Natural killer cell (primary cell): ENCODE measurements around the gene ZDHHC11. TPM values are rescaled to one million over a fixed set of nuclear protein-coding genes. Genes with fewer than 3 reads are reported as not detected.
"Not testable (repeated sequence)": the region's sequence is repeated elsewhere in the genome, so short reads cannot be mapped to it uniquely, and the experiment has no call there.

ENCODE experiments used
- ATAC-seq, 3 donors: fragments of 150-1000 bp in 2 of 3; fragments of 200-7000 bp in 1 of 3; cut with Tn5 transposase; 1 replicate in 1 of 3; 2 replicates in 2 of 3; pipeline ENCODE4 v1.10.0; 2021; ENCODE audit warnings: mild to moderate bottlenecking in 2 of 3, moderate library complexity in 2 of 3
- DNase-seq, 2 donors: peaks; one replicate each; pipeline versions ENCODE4 v3.0.0 to v3.0.0-alpha.2; 2013 to 2021; ENCODE audit warnings: mixed read lengths in 1 of 2
- H3K27ac ChIP-seq: one replicate; pipeline ENCODE4 v1.5.1; 2013; ENCODE audit warnings: mild to moderate bottlenecking, low read length
- H3K27me3 ChIP-seq: one replicate; pipeline ENCODE4 v1.6.1; 2013; ENCODE audit warnings: low read length; ENCODE audit not compliant: control insufficient read depth, insufficient read depth
- H3K36me3 ChIP-seq: one replicate; pipeline ENCODE4 v1.6.1; 2013; ENCODE audit warnings: low read length; ENCODE audit not compliant: control insufficient read depth, insufficient read depth
- H3K4me1 ChIP-seq: one replicate; pipeline ENCODE4 v1.6.1; 2013; ENCODE audit warnings: low read length; ENCODE audit not compliant: control insufficient read depth, insufficient read depth
- H3K4me3 ChIP-seq: one replicate; pipeline ENCODE4 v1.5.1; 2013; ENCODE audit warnings: low read length
- H3K9me3 ChIP-seq: one replicate; pipeline ENCODE4 v1.6.1; 2013; ENCODE audit warnings: low read length; ENCODE audit not compliant: control insufficient read depth, insufficient read depth
- H3K27ac Mint-ChIP-seq, 2 donors: one replicate each; pipeline ENCODE4 v1.8.0; 2022; ENCODE audit warnings: mild to moderate bottlenecking in 2 of 2, mixed read lengths in 2 of 2, moderate library complexity in 1 of 2
- H3K27me3 Mint-ChIP-seq, 2 donors: one replicate each; pipeline ENCODE4 v1.8.0; 2022; ENCODE audit warnings: low read depth in 2 of 2, mixed read lengths in 2 of 2
- H3K36me3 Mint-ChIP-seq: one replicate; pipeline ENCODE4 v1.8.0; 2022; ENCODE audit warnings: mixed read lengths
- H3K4me1 Mint-ChIP-seq, 2 donors: one replicate each; pipeline ENCODE4 v1.8.0; 2022; ENCODE audit warnings: mixed read lengths in 2 of 2
- H3K4me3 Mint-ChIP-seq: one replicate; pipeline ENCODE4 v1.8.0; 2022; ENCODE audit warnings: mild to moderate bottlenecking, moderate library complexity, mixed read lengths
- H3K9me3 Mint-ChIP-seq, 2 donors: one replicate each; pipeline ENCODE4 v1.8.0; 2022; ENCODE audit warnings: mixed read lengths in 2 of 2
- WGBS: methylation state at CpG from one replicate; pipeline ENCODE4 v1.1.7; 2013; ENCODE audit warnings: missing lambda C conversion rate; ENCODE audit not compliant: insufficient coverage; 5-methylcytosine and 5-hydroxymethylcytosine counted together
- intact Hi-C: fragments of 100-400 bp; cut with micrococcal nuclease; formaldehyde crosslinking; loops from one replicate; pipeline ENCODE4 v1.14.2; 2022
- total RNA-seq, 4 donors: library from RNA; stranded (reverse); fragments of 120-200 nt in 1 of 4; gene quantifications; one replicate each; pipeline versions ENCODE4 v1.2.3 to v1.2.4, GENCODE V29; 2013 to 2022

The ZDHHC11 gene
- total RNA-seq, 3 donors from 2014 or later (not counting 1 experiment from before 2014, with no cell fraction given): 2.2 to 7.0 (median 5.0) TPM

DNA sequence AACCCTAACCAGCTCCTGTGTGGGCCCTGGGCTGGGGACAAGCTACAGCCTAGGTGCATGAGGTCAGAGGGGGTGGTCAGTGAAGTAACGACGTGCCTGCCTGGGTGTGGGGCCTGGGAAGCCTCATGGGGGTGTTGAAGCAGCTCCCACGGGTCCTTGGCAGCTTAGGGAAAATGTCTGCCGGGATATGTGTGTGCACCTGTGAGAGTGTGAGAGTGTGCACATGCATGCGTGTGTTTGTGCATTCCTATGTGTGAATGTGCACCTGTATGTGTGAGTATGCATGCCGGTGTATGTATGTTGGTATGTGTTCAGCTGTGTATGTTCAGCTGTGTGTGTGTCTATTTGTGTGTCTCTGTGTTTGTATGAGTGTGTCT lies 62.9 kb downstream of the ZDHHC11 start:
- H3K4me3 ChIP-seq, H3K9me3 ChIP-seq, H3K36me3 Mint-ChIP-seq, H3K27ac Mint-ChIP-seq, intact Hi-C loops, H3K36me3 ChIP-seq, DNase-seq, ATAC-seq, H3K9me3 Mint-ChIP-seq, H3K4me3 Mint-ChIP-seq, H3K27ac ChIP-seq, H3K27me3 ChIP-seq: not testable (repeated sequence)
- peaks cover 27 to 42% of the 10 kb centered on the region in 2 donors for H3K27me3 Mint-ChIP-seq
- H3K4me1 Mint-ChIP-seq: peaks cover 0 to 19% of the 10 kb centered on the region in 2 donors
- peaks cover 18% of the 10 kb centered on the region for H3K4me1 ChIP-seq
- 76% methylated on average over 3 of the region's 6 CpGs for WGBS

DNA sequence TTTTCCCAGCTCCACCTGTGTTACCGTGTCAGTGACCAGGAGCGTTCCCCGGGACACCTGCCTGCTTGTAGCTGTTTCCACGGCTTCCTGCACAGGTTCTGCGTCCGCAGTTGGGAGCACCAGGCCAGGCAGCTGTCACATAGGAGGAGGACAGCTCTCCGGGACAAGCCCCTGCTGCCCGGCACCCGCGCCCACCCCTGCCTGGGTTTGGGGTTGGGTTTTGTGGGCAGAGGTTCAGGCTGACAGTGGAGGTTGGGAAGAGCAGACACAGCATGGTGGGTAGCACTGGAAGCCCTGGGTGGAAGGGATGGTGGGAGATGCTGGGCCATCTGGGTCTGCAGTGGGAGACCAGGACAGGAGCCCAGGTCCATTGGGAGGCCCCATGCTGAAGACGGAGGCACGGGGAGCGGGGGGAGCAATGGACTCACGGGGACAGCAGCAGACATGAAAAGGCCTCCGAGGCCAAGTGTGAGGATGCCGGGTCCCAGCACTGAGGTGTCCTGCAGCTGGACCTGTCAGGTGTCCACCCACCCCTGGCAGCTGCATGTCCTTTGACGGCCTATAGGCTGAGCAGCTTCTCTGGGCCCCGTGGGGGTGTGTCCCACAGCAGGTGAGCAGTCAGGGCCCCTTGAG lies 63.4 kb downstream of the ZDHHC11 start:
- Mint-ChIP-seq H3K4me1 (peaks cover 0 to 19% of the 10 kb centered on the region in 2 donors), H3K27me3 (peaks cover 27 to 40% of the 10 kb centered on the region in 2 donors)
- peak in 1 of 2 donors; percentile 16 for DNase-seq
- H3K36me3 Mint-ChIP-seq, H3K36me3 ChIP-seq, H3K9me3 ChIP-seq, H3K4me3 Mint-ChIP-seq, intact Hi-C loops, H3K27ac Mint-ChIP-seq, H3K27me3 ChIP-seq, ATAC-seq, H3K27ac ChIP-seq, H3K4me3 ChIP-seq, H3K9me3 Mint-ChIP-seq: not testable (repeated sequence)
- WGBS: 98% methylated on average over 7 of the region's 18 CpGs
- H3K4me1 ChIP-seq: peaks cover 18% of the 10 kb centered on the region

DNA sequence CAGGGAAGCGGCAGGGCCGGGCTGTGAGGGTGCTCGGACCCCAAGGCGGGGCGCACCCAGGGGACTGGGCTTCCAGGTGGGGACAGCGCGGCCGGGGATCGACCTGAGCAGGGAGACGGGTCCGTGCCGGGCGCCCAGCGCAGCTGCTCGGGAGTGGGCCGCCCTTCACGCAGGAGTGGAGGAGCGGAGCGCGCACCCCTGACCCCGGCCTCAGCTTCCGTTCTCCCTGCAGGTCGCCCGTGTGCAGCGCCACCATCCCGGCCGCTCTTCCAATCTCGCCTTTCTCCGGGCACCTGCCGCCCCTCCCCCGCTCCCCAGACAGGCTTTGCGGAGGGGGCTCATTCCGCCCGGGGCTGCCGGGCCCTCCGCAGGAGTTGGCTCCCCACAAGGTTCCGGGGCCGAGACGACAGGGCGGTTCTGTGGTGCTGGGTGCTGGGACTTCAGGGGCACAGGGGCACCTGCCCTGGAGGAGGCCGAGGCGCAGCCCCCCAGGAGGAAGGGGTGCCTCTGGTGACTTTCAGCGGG lies 65.5 kb downstream of the ZDHHC11 start:
- H3K27ac Mint-ChIP-seq, H3K27me3 ChIP-seq, H3K9me3 Mint-ChIP-seq, H3K36me3 ChIP-seq, H3K9me3 ChIP-seq, H3K36me3 Mint-ChIP-seq, H3K27ac ChIP-seq, intact Hi-C loops: not testable (repeated sequence)
- ATAC-seq (peak; percentile 22 to 42 (median 33)), DNase-seq (peak; percentile 20 to 39)
- Mint-ChIP-seq H3K4me1 (peaks cover 0 to 15% of the 10 kb centered on the region in 2 donors), H3K4me3 (peak overlapping the region; percentile 77), H3K27me3 (peaks cover 19 to 24% of the 10 kb centered on the region in 2 donors)
- 1% methylated on average over 26 of the region's 43 CpGs for WGBS
- H3K4me3 ChIP-seq: peak overlapping the region; percentile 20
- peaks cover 18% of the 10 kb centered on the region for H3K4me1 ChIP-seq

DNA sequence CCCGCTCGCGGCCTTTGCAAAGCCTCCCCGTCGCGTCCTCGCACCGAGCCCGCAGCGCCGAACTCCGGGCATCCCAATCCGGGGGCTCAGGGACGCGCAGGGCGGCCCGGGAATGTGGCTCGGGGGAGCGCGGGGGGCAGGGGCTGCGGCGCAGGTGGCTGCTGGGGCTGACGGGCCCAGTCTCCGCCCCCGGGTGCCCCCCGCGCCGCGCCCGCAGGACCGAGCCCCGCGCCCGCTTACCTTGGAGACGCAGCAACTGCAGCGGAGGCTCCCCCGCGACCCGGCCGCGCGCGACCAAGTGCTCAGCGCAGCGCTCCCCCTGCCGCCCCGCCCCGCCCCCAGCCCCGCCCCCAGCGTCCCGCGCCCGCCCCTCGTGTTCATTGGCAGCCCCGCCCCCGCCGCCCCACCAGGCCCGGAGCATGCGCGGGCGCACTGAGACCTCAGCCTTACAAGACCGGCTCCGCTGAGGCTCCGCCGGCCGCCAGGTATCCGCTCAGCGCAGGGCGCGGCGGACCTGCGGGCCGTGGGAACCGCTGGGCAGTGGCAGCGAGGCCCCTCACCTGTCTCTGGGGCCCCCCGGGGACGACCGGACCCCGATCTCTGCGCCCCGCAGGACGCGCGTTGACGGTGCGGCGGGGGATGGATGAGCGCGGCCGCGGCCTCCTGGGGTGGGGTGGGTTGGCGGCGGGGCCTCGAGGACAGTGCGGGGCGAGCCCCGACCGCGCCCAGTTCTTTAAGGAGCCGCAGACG lies 66.2 kb downstream of the ZDHHC11 start, which contains the start of gene ZDHHC11B:
Gene ZDHHC11B (minus strand): TSS at position 302 of the 750 bp plus-strand sequence. CDS start 17,810 bp downstream, outside the sequence.
- Histone ChIP-seq H3K4me3 (peak within 1 kb of the TSS; percentile 27), H3K4me1 (peaks cover 18% of the 10 kb centered on the region)
- H3K27ac Mint-ChIP-seq, H3K27ac ChIP-seq, H3K27me3 ChIP-seq, H3K9me3 Mint-ChIP-seq, H3K9me3 ChIP-seq, H3K36me3 Mint-ChIP-seq, H3K36me3 ChIP-seq, intact Hi-C loops: not testable (repeated sequence)
- Mint-ChIP-seq H3K4me3 (peak within 1 kb of the TSS; percentile 77), H3K27me3 (peaks cover 17 to 18% of the 10 kb centered on the region in 2 donors), H3K4me1 (peaks cover 0 to 15% of the 10 kb centered on the region in 2 donors)
- ATAC-seq (peak; percentile 66 to 86 (median 85)), DNase-seq (peak; percentile 79 to 91)
- under 1% methylated on average over 101 of the region's 101 CpGs for WGBS

DNA sequence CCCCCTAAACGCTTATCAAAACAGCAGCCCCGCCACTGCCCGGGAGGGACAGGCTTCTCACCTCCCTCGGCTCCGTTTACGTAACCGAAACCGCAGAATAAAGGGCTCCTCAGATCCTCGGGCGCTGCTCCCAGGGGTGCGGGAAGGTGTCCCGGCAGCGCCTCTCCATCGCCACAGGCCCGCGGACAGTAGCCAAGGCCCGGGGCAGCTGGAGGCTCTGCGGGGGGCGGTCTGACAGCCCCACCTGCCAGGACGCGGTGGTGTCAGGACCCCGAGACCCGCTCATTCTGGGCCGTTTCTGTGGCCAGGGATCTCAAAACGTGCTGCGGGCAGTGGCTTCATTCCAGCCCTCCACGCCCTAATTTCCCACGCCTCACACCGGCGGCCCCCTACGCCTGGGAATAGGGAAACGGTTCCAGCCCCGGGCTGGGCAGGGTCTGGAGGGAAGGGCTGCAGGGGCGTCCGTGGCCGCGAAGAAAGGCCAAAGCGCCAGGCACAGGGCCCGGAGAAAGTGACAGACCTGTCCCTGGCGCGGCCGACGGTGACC lies 66.8 kb downstream of the ZDHHC11 start:
- intact Hi-C loops, H3K36me3 Mint-ChIP-seq, H3K9me3 Mint-ChIP-seq, H3K27me3 ChIP-seq, H3K27ac ChIP-seq, H3K27ac Mint-ChIP-seq, H3K9me3 ChIP-seq, H3K36me3 ChIP-seq: not testable (repeated sequence)
- Mint-ChIP-seq H3K4me3 (peak overlapping the region; percentile 71), H3K4me1 (peaks cover 0 to 15% of the 10 kb centered on the region in 2 donors), H3K27me3 (peaks cover 12 to 14% of the 10 kb centered on the region in 2 donors)
- DNase-seq (peak; percentile 40 to 62), ATAC-seq (peak in 2 of 3 donors; percentile 24 to 27)
- Histone ChIP-seq H3K4me1 (peaks cover 18% of the 10 kb centered on the region), H3K4me3 (peak overlapping the region; percentile 27)
- under 1% methylated on average over 43 of the region's 43 CpGs for WGBS

DNA sequence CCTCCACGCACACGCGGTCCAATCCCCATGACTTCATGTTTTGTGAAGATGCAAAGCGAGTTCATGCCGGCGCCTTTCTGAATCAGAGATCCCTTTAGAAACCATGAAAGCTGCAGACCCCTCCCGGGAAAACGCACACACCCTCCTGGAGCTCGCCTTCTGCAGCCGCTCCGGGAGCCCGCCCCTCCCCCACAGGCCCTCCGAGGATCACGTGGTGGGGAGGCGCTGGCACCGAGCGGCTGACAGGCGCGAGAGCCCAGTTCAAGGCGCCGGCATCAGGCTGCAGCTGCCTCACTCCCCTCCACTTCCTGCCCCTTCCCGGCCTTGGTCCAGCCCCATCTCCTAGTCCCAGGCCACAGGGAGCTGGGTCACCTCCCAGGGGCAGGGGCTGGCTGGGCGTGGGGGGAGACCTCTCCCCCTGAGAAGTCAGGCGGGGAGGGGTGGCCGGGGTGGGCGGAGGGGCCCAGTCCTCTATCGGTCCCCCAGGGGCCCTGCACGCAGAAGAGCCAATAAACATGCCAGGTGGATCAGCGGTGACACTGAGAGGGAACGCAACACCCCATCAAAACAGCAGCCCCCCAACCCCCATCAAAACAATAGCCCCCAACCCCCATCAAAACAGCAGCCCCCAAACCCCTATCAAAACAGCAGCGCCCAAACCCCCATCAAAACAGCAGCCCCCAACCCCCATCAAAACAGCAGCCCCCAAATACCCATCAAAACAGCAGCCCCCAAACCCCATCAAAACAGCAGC lies 67.6 kb downstream of the ZDHHC11 start:
- Mint-ChIP-seq H3K4me1 (peaks cover 0 to 15% of the 10 kb centered on the region in 2 donors), H3K4me3 (peak overlapping the region; percentile 71)
- WGBS: 2% methylated on average over 16 of the region's 31 CpGs
- H3K36me3 ChIP-seq, intact Hi-C loops, H3K4me3 ChIP-seq, H3K9me3 ChIP-seq, H3K36me3 Mint-ChIP-seq, H3K27me3 Mint-ChIP-seq, H3K9me3 Mint-ChIP-seq, H3K27me3 ChIP-seq, H3K27ac ChIP-seq, H3K27ac Mint-ChIP-seq: not testable (repeated sequence)
- H3K4me1 ChIP-seq: peaks cover 18% of the 10 kb centered on the region
- ATAC-seq (peak; percentile 34 to 42 (median 41)), DNase-seq (peak in 1 of 2 donors; percentile 25)

DNA sequence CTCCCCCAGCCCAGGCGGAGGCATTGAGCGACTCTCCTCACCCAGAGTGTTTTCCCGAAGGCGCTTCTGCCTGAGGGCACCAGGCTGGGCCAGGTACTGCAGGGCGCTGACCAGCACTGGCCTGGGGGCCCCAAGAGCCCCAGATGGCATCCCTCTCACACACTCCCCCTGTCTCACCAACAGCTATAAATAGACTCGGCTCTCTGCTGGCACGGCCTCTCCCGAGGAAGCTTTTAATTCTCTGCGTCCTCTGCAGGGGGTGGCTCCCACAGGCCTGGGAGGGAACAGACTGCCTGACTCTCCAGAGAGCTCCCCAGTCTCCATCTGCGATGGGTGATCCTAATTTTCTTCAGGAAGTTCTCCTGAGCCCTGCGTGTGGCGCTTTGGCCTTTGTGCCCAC lies 68.4 kb downstream of the ZDHHC11 start:
- H3K4me3 ChIP-seq, H3K36me3 Mint-ChIP-seq, H3K27ac ChIP-seq, ATAC-seq, DNase-seq, H3K27me3 Mint-ChIP-seq, H3K9me3 ChIP-seq, H3K27ac Mint-ChIP-seq, H3K9me3 Mint-ChIP-seq, H3K27me3 ChIP-seq, H3K4me3 Mint-ChIP-seq, intact Hi-C loops, H3K36me3 ChIP-seq: not testable (repeated sequence)
- H3K4me1 ChIP-seq: peaks cover 18% of the 10 kb centered on the region
- H3K4me1 Mint-ChIP-seq: peaks cover 0 to 15% of the 10 kb centered on the region in 2 donors
- WGBS: no CpG with 5 or more reads among the region's 12 CpGs
